DND-41 (cell line): ENCODE measurements around the gene CSNK2A2.

Experiments
- CTCF ChIP-seq: IDR thresholded peaks from 2 replicates; pipeline ENCODE4 v1.5.1; 2012; ENCODE audit warnings: borderline replicate concordance, low read length, moderate library complexity, mild to moderate bottlenecking; ENCODE audit not compliant: poor library complexity, severe bottlenecking; ENCODE audit errors: extremely low read depth
- EZH2 ChIP-seq: IDR thresholded peaks from 3 replicates; pipeline ENCODE4 v1.6.1; 2012; ENCODE audit warnings: borderline replicate concordance, low read depth, mild to moderate bottlenecking, moderate library complexity, low read length, inconsistent platforms; ENCODE audit not compliant: severe bottlenecking

- TF ChIP-seq CTCF: no peak
- TF ChIP-seq EZH2: no peak
Observed at GRCh38 chr16:58194790-58195189, 3.1 kb downstream of the CSNK2A2 start.
